GM21786 (cell line): ENCODE results near the gene RASSF10.

Experiments
- ATAC-seq: cut with Tn5 transposase; IDR thresholded peaks from one replicate; pipeline ENCODE4 v1.9.1; 2021; ENCODE audit not compliant: unreplicated experiment

RASSF10 gene

DNA sequence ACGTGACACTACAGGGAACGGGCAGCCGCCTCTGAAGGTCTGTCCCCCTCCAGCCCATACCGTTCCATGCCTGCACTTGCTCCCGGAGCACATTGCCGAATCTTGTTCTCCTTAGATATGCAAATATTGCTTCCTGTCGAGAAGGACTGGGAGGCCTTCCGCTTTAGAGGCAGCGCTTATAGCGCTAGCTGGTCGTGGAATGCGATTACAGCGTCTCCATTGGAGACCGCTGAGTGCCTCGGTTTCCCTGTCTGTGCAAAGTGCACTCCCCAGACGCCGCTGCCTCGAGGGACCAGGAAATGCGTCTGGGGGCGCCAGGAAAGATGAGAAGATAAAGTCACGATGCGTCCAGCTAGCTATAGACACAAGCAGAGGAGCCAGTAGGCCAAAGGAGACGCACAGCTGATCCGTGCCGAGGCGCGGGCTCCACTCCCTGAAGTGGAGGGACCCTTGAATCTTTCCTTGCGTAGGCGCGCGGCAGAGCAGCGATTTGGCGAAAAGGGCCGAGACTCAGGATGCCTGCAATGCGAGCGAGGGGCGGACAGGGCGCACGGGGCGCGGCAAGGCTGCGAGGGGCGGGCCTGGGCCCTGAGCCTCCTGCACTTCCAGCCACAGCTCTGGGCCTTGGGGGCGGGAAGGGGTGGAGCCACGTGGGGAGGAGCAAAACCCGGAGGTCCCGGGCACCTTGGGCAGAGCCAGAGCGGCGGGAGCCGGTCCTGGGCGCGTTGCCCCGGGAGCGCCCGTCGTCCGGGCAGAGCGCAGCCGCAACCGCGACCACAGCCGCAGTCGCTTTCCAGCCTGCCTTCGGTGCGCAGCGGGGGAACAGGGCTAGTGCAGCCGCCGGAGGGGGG, at the start of gene RASSF10:
Gene RASSF10 (plus strand): TSS at position 692 of the 851 bp plus-strand sequence. CDS start 261 bp downstream, outside the sequence.
- peak; percentile 40 for ATAC-seq

DNA sequence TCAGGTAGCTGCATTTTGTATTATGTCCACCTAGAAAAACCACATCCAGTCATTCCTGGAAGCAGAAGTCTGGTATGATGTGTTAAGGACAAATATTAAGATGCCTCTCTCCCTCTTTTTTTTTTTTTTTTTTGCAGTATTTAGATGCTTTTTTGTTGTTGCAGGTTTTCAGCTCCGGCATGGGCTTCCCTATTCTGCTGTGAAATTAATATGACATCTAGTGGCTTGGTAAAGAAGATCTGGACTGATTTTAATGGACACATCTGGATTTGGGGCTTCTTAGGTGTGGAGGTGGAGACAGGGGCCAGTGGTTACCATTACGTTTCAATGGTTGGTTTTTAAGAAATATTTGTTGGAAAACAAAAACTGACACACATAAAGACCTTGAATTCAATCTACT, 47.5 kb upstream of the RASSF10 start:
- no peak for ATAC-seq

DNA sequence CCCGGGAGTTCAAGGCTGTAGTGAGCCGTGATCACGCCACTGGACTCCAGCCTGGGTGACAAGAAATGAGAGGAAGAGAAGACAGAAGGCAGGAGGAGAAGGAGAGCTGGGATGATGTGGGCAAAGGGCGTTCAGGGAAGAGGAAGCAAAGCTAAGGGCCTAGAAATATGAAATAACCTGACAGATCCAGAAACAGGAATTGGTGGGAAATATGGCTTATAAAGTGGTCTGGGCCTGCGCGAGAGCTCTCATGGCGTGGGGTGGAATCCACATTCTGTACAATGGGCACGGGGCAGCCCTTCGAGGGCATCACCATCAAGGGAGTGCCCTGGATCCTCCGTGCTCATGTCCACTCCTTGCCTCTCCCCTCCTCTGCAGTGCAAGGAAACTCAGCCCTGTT, 46.8 kb upstream of the RASSF10 start:
- no peak for ATAC-seq

DNA sequence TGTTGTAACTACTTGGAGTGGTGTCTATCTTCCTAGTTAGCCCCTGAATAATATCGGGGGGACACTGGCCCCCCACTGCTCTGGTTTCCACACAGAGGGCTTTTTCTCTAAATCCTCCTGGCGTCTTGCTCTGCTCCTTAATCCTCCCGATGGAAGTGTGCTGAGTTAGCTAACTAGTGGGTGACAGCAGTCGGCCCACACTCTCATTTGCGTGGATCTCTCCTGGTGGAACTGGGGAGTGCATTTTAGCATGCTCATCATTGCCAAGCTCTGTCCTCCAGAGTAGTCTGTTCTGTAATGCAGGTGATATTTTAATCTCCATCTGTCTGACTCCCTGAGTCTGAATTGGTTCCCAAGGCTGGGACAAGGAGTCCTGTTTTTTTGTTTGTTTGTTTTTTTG, 46.1 kb upstream of the RASSF10 start:
- ATAC-seq = no peak

GRCh38 chr11:12963792-12964536, 45.2 kb upstream of the RASSF10 start:
- ATAC-seq = peak; percentile 80

GRCh38 chr11:12964650-12965049, 44.5 kb upstream of the RASSF10 start:
- no peak for ATAC-seq

DNA sequence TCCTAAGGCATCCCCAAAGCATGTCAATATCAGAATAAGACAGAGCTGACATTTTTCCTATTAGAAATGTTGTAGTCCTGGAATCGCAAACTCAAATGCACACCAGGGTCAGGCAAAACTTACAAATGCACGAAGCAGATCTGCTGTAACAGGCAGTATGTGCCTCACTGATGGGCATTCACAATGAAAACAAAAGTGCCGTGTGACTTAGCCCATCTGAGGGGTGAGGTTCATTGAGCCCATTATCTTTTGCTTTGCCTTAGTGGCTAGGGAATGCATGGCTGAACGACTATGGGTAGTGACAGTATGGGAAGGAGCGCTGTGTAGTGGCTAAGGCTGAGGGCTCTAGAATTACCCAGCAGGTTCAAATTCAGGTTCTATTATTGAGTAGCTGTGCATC, 43.1 kb upstream of the RASSF10 start:
- ATAC-seq = no peak

DNA sequence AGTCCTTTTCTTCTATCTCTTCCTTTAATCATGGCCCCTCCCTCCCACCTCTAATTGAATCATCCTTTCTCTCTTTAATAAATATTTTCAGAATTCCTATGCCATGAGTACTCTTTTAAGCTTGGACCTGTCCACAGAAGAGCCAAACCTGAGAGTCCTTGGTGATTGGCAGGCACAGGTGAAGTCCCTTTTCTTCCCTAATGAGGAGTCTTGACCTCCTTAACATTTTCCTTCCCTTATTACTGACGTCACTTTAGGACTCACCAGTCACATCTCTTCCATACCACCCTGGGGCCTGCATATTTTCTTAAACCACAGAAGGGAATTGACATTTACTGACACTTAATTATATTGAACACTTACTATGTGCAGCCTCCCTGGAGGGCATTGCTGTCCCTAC, 41.0 kb upstream of the RASSF10 start:
- no peak for ATAC-seq

GRCh38 chr11:12968826-12969225, 40.3 kb upstream of the RASSF10 start:
- ATAC-seq = no peak

- ATAC-seq = no peak
These were observed 37.2 kb upstream of the RASSF10 start for GRCh38 chr11:12971955-12972354.

GRCh38 chr11:12973528-12974181, 35.5 kb upstream of the RASSF10 start:
- ATAC-seq = no peak

- no peak for ATAC-seq
These were observed 33.9 kb upstream of the RASSF10 start for GRCh38 chr11:12975195-12975594.

- no peak for ATAC-seq
These were observed 29.0 kb upstream of the RASSF10 start for GRCh38 chr11:12979928-12980689.

GRCh38 chr11:12981676-12982522, 27.2 kb upstream of the RASSF10 start:
- ATAC-seq = no peak

DNA sequence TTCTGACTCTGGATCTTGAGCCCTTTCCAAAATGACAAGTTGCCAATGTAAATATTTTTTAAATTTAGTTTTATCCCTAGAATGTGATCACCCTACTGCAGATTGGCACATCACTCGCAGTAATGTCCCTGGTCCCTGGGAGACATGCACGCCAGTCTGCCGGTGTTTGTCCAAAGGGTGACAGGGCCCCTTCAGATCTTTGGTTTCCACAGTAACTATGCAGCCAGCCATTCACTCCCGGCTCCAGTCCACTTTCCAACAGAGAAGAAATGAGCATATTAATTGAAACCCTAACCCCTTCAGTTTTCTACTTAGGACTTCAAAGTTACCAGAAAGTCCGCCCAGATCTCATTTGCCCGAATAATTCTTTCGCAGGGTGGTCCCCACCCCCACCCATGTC, 25.8 kb upstream of the RASSF10 start:
- ATAC-seq = no peak

DNA sequence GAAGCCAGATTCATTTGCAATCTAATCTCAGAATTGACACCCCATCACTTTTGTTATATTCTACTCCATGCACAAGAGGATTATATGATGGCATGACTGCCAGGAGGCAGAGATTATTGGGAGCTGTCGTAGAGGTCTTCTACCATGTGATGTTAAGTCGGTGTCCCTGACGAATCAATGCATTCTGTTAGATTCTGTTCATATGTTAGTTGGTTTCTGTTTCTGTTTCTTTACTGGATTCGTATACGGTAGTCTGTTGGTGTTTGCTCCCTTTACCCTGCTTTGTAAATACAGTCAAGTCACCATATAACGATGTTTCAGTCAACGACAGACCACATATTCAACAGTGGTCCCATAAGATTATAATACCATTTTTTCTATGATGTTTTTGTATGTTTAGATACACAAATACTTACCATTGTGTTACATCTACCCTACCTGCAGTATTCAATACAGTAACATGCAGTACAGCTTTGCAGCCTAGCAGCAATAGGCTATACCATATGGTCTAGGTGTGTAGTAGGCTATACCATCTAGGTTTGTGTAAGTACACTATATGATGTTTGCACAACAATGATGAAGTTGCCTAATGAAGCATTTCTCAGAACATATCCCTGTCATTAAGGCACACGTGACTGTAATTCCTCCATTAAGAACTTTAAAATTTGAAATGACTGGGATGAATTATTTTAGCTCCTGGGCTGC, 22.8 kb upstream of the RASSF10 start:
- ATAC-seq = no peak

GRCh38 chr11:12989428-12990161, 19.5 kb upstream of the RASSF10 start:
- no peak for ATAC-seq

DNA sequence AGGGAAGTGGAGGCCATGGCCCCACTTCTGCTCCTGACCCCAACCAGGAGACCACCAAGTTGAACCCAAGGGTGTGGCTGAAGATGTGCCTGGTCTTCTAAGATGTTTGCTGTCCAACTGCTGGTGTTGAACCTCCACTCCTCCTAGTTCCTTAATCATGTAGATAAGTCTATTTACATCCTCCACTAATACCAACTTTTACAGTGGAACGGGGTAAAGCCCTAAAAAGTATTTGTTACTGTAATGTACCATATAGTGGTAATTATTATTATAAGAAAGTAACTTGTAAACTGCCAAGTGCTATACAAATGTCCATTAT, 19.0 kb upstream of the RASSF10 start:
- ATAC-seq = no peak

GRCh38 chr11:12991426-12991825, 17.7 kb upstream of the RASSF10 start:
- ATAC-seq = no peak
